Thymus (tissue), 11 donors: Measurements from ENCODE around the gene EZH2. TPM values are rescaled to one million over a fixed set of nuclear protein-coding genes. Genes with fewer than 3 reads are reported as not detected.

Experiments used
- DNase-seq, 9 donors: peaks; one replicate each; pipeline ENCODE4 v3.0.0-alpha.2; 2013; ENCODE audit warnings: low spot score in 9 of 9, low read depth in 6 of 9, missing footprints in 1 of 9
- H3K27ac ChIP-seq, 2 donors: one replicate each; pipeline ENCODE4 v1.5.1; 2013; ENCODE audit warnings: control low read depth in 1 of 2, low read depth in 1 of 2, low read length in 1 of 2, mild to moderate bottlenecking in 1 of 2, moderate library complexity in 1 of 2
- H3K27me3 ChIP-seq, 2 donors: one replicate each; pipeline ENCODE4 v1.5.1; 2013; ENCODE audit warnings: low read length in 1 of 2; ENCODE audit not compliant: control insufficient read depth in 2 of 2, insufficient read depth in 1 of 2
- H3K36me3 ChIP-seq, 2 donors: one replicate each; pipeline ENCODE4 v1.5.1; 2013; ENCODE audit warnings: low read length in 1 of 2, mild to moderate bottlenecking in 1 of 2, moderate library complexity in 1 of 2; ENCODE audit not compliant: control insufficient read depth in 2 of 2, insufficient read depth in 2 of 2
- H3K4me1 ChIP-seq, 2 donors: one replicate each; pipeline ENCODE4 v1.5.1; 2013; ENCODE audit warnings: low read length in 2 of 2; ENCODE audit not compliant: control insufficient read depth in 2 of 2, insufficient read depth in 2 of 2
- H3K4me3 ChIP-seq, 2 donors: one replicate each; pipeline ENCODE4 v1.5.1; 2013; ENCODE audit warnings: low read length in 2 of 2, control low read depth in 1 of 2, mild to moderate bottlenecking in 1 of 2
- H3K9me3 ChIP-seq, 2 donors: one replicate each; pipeline ENCODE4 v1.5.1; 2013; ENCODE audit warnings: low read length in 1 of 2, mild to moderate bottlenecking in 1 of 2; ENCODE audit not compliant: control insufficient read depth in 2 of 2, insufficient read depth in 1 of 2
- WGBS: extraction: QIAGEN DNeasy Blood & Tissue Kit; methylation state at CpG from one replicate; pipeline ENCODE4 v1.1.7; 2013; 5-methylcytosine and 5-hydroxymethylcytosine counted together
- polyA plus RNA-seq: library from polyadenylated mRNA; stranded (reverse); fragments of 200-250 nt; gene quantifications from one replicate; pipeline ENCODE4 v1.2.3, GENCODE V29; 2013
- total RNA-seq: library from RNA; stranded (reverse); fragments of 120-200 nt; gene quantifications from one replicate; pipeline ENCODE4 v1.2.4, GENCODE V29; 2013
- donor health status: healthy.

Gene EZH2
- total and polyA plus RNA-seq, 2 donors: 23.4 to 36.0 TPM

GRCh38 chr7:148783801-148784527 is 100.1 kb downstream of the EZH2 start:
- 94% methylated on average over 15 of the region's 15 CpGs for WGBS
- Histone ChIP-seq H3K9me3 (no peaks in the 10 kb centered on the region), H3K4me1 (no peaks in the 10 kb centered on the region), H3K27me3 (no peaks in the 10 kb centered on the region), H3K36me3 (peaks cover 47 to 51% of the 10 kb centered on the region in 2 donors), H3K27ac (no peak overlapping the region), H3K4me3 (no peak overlapping the region)
- DNase-seq: no peak

- no peak for DNase-seq
- Histone ChIP-seq H3K27me3 (no peaks in the 10 kb centered on the region), H3K36me3 (peaks cover 38 to 48% of the 10 kb centered on the region in 2 donors), H3K9me3 (no peaks in the 10 kb centered on the region), H3K27ac (no peak overlapping the region), H3K4me3 (no peak overlapping the region), H3K4me1 (no peaks in the 10 kb centered on the region)
- WGBS: 92% methylated on average over 44 of the region's 44 CpGs
These were observed 101.2 kb downstream of the EZH2 start for GRCh38 chr7:148782757-148783456.

GRCh38 chr7:148774471-148774870 is 109.6 kb downstream of the EZH2 start:
- Histone ChIP-seq H3K4me3 (no peak overlapping the region), H3K36me3 (peaks cover 14 to 37% of the 10 kb centered on the region in 2 donors), H3K27me3 (no peaks in the 10 kb centered on the region), H3K4me1 (peaks cover 6 to 9% of the 10 kb centered on the region in 2 donors), H3K27ac (no peak overlapping the region), H3K9me3 (no peaks in the 10 kb centered on the region)
- no peak for DNase-seq
- WGBS: 98% methylated on average over 1 of the region's 1 CpG

- peak overlapping the region in 1 of 2 donors; percentile 68 for H3K27ac ChIP-seq
- H3K4me1 ChIP-seq: peaks cover 6 to 9% of the 10 kb centered on the region in 2 donors
- no peaks in the 10 kb centered on the region for H3K27me3 ChIP-seq
- H3K4me3 ChIP-seq: no peak overlapping the region
- DNase-seq: peak in 7 of 9 donors; percentile 13 to 57 (median 16)
- H3K9me3 ChIP-seq: no peaks in the 10 kb centered on the region
- peaks cover 13 to 42% of the 10 kb centered on the region in 2 donors for H3K36me3 ChIP-seq
- 8% methylated on average over 10 of the region's 10 CpGs for WGBS
These were observed 110.8 kb downstream of the EZH2 start for GRCh38 chr7:148773334-148773733.

- Histone ChIP-seq H3K4me1 (peaks cover 6 to 9% of the 10 kb centered on the region in 2 donors), H3K27ac (no peak overlapping the region), H3K4me3 (no peak overlapping the region), H3K36me3 (peaks cover 13 to 47% of the 10 kb centered on the region in 2 donors), H3K9me3 (no peaks in the 10 kb centered on the region), H3K27me3 (no peaks in the 10 kb centered on the region)
- 95% methylated on average over 8 of the region's 8 CpGs for WGBS
- DNase-seq: no peak
These were observed 111.6 kb downstream of the EZH2 start for GRCh38 chr7:148772297-148773089.

GRCh38 chr7:148770004-148770403 is 114.1 kb downstream of the EZH2 start:
- H3K4me1 ChIP-seq: peaks cover 6 to 9% of the 10 kb centered on the region in 2 donors
- no peak overlapping the region for H3K4me3 ChIP-seq
- H3K36me3 ChIP-seq: peaks cover 13 to 49% of the 10 kb centered on the region in 2 donors
- H3K27me3 ChIP-seq: no peaks in the 10 kb centered on the region
- no peak for DNase-seq
- 96% methylated on average over 6 of the region's 6 CpGs for WGBS
- no peak overlapping the region for H3K27ac ChIP-seq
- H3K9me3 ChIP-seq: no peaks in the 10 kb centered on the region

- DNase-seq: no peak
- H3K27ac ChIP-seq: no peak overlapping the region
- H3K4me3 ChIP-seq: no peak overlapping the region
- H3K9me3 ChIP-seq: no peaks in the 10 kb centered on the region
- no peaks in the 10 kb centered on the region for H3K27me3 ChIP-seq
- peaks cover 0 to 33% of the 10 kb centered on the region in 2 donors for H3K36me3 ChIP-seq
- no peaks in the 10 kb centered on the region for H3K4me1 ChIP-seq
These were observed 120.5 kb downstream of the EZH2 start for GRCh38 chr7:148763622-148764021.

GRCh38 chr7:148761499-148762278 is 122.4 kb downstream of the EZH2 start:
- DNase-seq: no peak
- Histone ChIP-seq H3K27ac (no peak overlapping the region), H3K27me3 (no peaks in the 10 kb centered on the region), H3K9me3 (no peaks in the 10 kb centered on the region), H3K4me3 (no peak overlapping the region), H3K4me1 (no peaks in the 10 kb centered on the region), H3K36me3 (peaks cover 0 to 30% of the 10 kb centered on the region in 2 donors)
- WGBS: 98% methylated on average over 12 of the region's 12 CpGs
